GM12801 (cell line): ENCODE data around the gene TMEM237.

Experiments used
- CTCF ChIP-seq: IDR thresholded peaks from one replicate; pipeline ENCODE4 v1.5.1; 2011; ENCODE audit warnings: control low read depth; ENCODE audit not compliant: insufficient read length; ENCODE audit errors: extremely low read depth

Gene TMEM237

GRCh38 chr2:201580486-201580885 is 62.8 kb downstream of the TMEM237 start:
- no peak for TF ChIP-seq CTCF

- no peak for TF ChIP-seq CTCF
These were observed 63.8 kb downstream of the TMEM237 start for GRCh38 chr2:201579536-201579935.

GRCh38 chr2:201575971-201576370 is 67.3 kb downstream of the TMEM237 start:
- TF ChIP-seq CTCF: no peak

- no peak for TF ChIP-seq CTCF
These were observed 68.5 kb downstream of the TMEM237 start for GRCh38 chr2:201574766-201575165.

- no peak for TF ChIP-seq CTCF
These were observed 70.3 kb downstream of the TMEM237 start for GRCh38 chr2:201572846-201573508.
